ENCODE data around the gene GNPNAT1.

GNPNAT1 gene

DNA sequence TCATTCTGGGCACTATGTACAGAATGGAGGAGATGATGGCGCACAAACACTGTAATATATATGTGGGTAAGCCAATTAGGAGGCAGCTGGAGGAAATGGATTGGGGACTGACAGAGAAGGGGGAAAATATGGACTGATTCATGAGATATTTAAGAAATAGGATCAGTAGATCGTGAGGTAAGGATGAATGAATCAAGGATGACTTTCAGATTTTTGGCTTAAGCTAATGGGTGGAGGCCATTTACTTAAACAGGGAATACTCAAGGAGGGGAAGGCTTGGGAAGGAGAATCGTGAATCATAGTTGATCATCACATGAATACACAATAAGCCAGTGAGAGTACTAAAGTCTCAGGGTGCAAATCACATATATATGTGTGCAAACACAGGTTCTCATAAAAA, 11.2 kb upstream of the GNPNAT1 start:
- no peak for TF ChIP-seq POLR2A (IDR thresholded peaks at IDR 0.05; ENCODE audit: low read length)
- TF ChIP-seq GATA1 (IDR thresholded peaks at IDR 0.05; ENCODE audit: low read depth, low read length), result no peak
- DNase-seq, result no peak

GRCh38 chr14:52801014-52801712, 9.8 kb upstream of the GNPNAT1 start:
- no peak for TF ChIP-seq POLR2A (IDR thresholded peaks at IDR 0.05; ENCODE audit: low read length)
- TF ChIP-seq GATA1 (IDR thresholded peaks at IDR 0.05; ENCODE audit: low read depth, low read length), result no peak
- no peak for DNase-seq

DNA sequence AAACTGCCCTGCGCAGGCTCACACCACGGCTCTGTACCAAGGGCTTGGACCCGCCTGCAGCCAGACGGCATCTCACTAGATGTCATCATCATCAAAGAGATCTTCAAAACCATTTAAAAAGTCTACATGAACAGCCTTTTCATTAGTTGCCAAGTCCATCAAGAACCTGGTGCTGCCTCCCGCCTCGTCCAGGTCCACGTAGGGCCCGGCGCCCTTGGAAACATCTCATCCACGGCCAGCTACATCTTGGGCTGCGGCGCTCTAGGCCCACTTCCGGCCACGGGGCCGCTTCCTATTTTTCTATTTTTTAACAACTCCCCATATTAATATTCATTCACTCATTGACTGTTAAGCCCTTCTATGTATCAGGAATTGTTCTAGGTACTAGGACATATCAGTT, 7.4 kb upstream of the GNPNAT1 start:
- no peak for DNase-seq
- TF ChIP-seq POLR2A (IDR thresholded peaks at IDR 0.05; ENCODE audit: low read length) (no peak), GATA1 (IDR thresholded peaks at IDR 0.05; ENCODE audit: low read depth, low read length) (no peak)

- no peak for TF ChIP-seq GATA1 (IDR thresholded peaks at IDR 0.05; ENCODE audit: low read depth, low read length)
- TF ChIP-seq POLR2A (IDR thresholded peaks at IDR 0.05; ENCODE audit: low read length), result no peak
These were observed 6.2 kb upstream of the GNPNAT1 start for GRCh38 chr14:52797653-52798052.

GRCh38 chr14:52793061-52793460, 1.7 kb upstream of the GNPNAT1 start:
- TF ChIP-seq POLR2A (IDR thresholded peaks at IDR 0.05; ENCODE audit: low read length) (no peak), GATA1 (IDR thresholded peaks at IDR 0.05; ENCODE audit: low read depth, low read length) (no peak)
- DNase-seq, result peak; percentile 27 to 45

More at GRCh38 chr14:52797653-52798052, 6.2 kb upstream of the GNPNAT1 start:
- peak; percentile 14 to 58 for DNase-seq

DNA sequence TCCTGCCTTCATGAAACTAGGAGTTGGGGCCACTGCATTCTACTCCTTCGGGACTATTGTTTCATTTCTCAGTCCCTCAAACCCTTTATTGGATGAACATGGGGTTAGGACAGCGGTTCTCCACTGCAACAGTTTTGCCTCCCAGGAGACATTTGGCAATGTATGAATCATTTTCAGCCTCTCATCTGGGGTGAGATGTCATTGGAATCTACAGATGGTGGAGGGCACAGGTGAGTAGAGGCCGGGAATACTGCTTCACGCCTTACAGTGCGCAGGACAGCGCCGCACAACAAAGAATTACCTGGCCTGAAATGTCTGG, 649 bp upstream of the GNPNAT1 start:
- TF ChIP-seq GATA1 (IDR thresholded peaks at IDR 0.05; ENCODE audit: low read depth, low read length) (no peak), POLR2A (IDR thresholded peaks at IDR 0.05; ENCODE audit: low read length) (no peak)
- DNase-seq, result no peak

DNA sequence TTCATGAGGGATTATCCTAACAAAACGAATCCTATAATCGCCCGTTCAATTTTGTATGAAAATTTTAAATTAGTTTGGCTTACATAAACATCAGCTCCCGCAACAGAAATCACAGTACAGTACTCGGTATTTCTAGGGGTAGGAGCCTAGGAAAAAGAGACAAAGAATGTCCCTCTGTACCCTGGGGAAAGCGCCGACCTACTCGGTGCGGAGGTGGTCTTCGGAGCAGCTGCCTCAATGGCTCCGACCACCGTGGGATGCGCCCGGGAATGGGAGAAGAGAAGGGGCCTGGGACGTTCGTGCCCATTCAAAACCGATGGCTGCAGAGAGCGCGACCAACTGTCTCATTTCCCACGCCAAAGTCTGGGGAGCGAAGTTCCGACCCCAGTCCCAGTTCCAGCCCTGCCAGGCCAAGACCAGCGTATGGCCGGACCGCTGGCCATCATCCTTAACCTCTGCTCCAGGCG, 618 bp downstream of the GNPNAT1 start:
- TF ChIP-seq POLR2A (IDR thresholded peaks at IDR 0.05; ENCODE audit: low read length) (no peak), GATA1 (IDR thresholded peaks at IDR 0.05; ENCODE audit: low read depth, low read length) (no peak)
- DNase-seq, result peak in 1 of 2 experiments; percentile 32

DNA sequence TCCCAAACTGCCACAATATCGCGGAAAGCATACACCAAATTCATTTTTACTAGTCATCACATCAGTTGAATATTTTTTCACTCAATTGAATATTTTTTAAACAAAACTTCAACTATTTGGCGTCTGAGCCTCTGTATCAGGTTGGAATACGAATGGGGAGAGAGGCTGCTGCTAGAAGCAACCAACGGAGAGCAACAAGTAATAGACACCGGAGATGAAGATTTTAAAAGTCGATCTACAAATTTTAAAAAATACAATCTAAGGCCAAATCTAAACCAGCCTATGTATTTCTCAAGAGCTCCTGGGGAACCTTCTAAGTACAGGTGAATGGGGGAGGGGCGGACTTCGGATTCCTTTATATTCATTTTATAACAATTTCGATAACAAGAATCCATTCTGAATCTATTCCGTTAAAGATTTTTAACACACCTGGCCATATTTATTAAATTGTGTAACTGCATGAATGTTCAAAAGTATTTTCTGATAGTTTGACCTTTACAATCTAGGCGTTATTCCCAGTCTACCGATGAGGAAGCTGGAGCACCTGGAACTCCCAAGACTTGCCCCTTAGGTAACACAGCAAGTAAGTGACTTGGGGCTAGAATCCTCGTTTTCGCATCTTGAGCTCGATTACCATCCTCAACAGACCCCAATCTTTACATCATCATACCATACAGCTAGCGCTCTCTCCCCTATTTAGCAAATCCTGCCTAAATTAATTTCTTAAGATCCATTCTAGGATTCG, 1.2 kb downstream of the GNPNAT1 start:
- DNase-seq, result peak; percentile 9 to 27
- TF ChIP-seq POLR2A (IDR thresholded peaks at IDR 0.05; ENCODE audit: low read length) (no peak), GATA1 (IDR thresholded peaks at IDR 0.05; ENCODE audit: low read depth, low read length) (no peak)

GRCh38 chr14:52789118-52789517, 2.3 kb downstream of the GNPNAT1 start:
- TF ChIP-seq POLR2A (IDR thresholded peaks at IDR 0.05; ENCODE audit: low read length) (no peak), GATA1 (IDR thresholded peaks at IDR 0.05; ENCODE audit: low read depth, low read length) (no peak)
- peak; percentile 16 to 39 for DNase-seq

DNA sequence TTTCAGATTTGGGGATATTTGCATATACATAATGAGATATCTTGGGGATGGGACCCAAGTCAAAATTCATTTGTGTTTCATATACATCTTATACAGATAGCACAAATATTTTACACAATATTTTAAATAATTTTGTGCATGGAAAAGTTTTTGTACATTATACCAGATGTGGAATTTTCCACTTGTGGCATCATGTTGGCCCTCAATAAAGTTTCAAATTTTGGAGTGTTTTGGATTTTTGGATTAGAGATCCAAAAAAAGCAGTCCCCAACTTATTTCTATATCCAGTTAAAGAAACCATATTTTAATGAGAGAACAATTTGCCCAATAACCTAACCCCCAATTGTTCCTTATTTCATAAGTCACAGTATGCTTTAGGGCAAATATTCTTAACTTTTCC, 4.5 kb downstream of the GNPNAT1 start:
- no peak for TF ChIP-seq GATA1 (IDR thresholded peaks at IDR 0.05; ENCODE audit: low read depth, low read length)
- no peak for TF ChIP-seq POLR2A (IDR thresholded peaks at IDR 0.05; ENCODE audit: low read length)
- no peak for DNase-seq

DNA sequence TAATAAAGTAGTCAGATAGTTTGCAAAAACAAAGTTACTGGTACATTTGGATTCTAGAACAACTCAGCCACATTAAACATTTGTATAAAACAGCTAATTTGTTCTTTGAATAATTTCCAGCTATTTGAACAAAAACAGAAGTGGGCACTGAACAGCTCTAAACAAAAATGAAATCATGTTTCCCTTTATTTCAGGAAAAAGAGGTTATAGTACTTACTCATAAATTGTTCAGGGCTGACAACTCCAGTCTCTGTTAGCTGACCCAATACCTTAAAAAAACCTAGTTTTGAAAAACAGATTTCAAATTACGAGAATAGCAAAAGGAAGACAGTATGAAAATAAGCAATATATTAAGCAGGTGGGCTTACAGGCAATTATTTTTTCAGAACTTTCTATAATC, 8.2 kb downstream of the GNPNAT1 start:
- DNase-seq, result no peak
- TF ChIP-seq POLR2A (IDR thresholded peaks at IDR 0.05; ENCODE audit: low read length) (no peak), GATA1 (IDR thresholded peaks at IDR 0.05; ENCODE audit: low read depth, low read length) (no peak)

GRCh38 chr14:52781629-52782028, 9.8 kb downstream of the GNPNAT1 start:
- TF ChIP-seq GATA1 (IDR thresholded peaks at IDR 0.05; ENCODE audit: low read depth, low read length), result no peak
- TF ChIP-seq POLR2A (IDR thresholded peaks at IDR 0.05; ENCODE audit: low read length), result no peak
- DNase-seq, result no peak

- TF ChIP-seq POLR2A (IDR thresholded peaks at IDR 0.05; ENCODE audit: low read length) (no peak), GATA1 (IDR thresholded peaks at IDR 0.05; ENCODE audit: low read depth, low read length) (no peak)
- no peak for DNase-seq
These were observed 10.5 kb downstream of the GNPNAT1 start for GRCh38 chr14:52780893-52781292.

DNA sequence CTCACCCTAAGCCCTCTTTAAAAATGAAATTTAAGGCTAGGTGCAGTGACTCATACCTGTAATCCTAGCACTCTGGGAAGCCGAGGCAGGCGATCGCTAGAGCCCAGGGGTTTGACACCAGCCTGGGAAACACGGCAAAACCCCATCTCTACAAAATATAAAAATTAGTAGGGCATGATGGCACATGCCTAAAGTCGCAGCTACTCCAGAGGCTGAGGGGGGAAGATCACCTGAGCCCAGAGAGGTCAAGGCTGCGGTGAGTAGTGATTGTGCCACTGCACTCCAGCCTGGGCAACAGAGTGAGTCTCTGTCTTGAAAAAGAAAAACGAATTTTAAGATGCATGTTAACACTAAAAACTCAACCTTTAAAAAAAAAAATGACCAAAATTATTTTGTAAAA, 12.7 kb downstream of the GNPNAT1 start:
- DNase-seq, result no peak
- no peak for TF ChIP-seq POLR2A (IDR thresholded peaks at IDR 0.05; ENCODE audit: low read length)
- no peak for TF ChIP-seq GATA1 (IDR thresholded peaks at IDR 0.05; ENCODE audit: low read depth, low read length)

DNA sequence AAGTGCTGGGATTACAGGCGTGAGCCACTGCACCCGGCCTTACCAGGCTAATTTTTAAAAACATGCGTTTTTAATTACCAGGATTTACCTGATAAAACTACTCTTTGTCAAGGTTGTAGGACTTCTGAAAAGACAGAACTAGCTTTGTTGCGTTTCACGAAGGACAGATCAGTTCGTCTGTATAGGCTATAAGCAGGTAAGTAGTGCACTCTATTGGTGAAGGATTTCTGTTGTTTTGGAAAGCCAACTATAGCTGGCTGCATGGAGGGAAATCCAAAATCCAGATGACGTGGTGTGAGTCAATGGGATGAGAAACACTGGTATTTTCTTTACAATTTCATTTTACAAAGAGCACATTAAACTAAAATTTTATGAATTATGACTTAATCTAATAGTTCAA, 14.6 kb downstream of the GNPNAT1 start:
- no peak for DNase-seq
- TF ChIP-seq GATA1 (IDR thresholded peaks at IDR 0.05; ENCODE audit: low read depth, low read length), result no peak
- TF ChIP-seq POLR2A (IDR thresholded peaks at IDR 0.05; ENCODE audit: low read length), result no peak

Data from erythroblast (primary cell).